ENCODE measurements around the gene ANKRD10. TPM values are rescaled to one million over a fixed set of nuclear protein-coding genes. Genes with fewer than 3 reads are reported as not detected.

ANKRD10 gene
- total and polyA plus RNA-seq, 7 donors = 82.0 to 225 (median 115) TPM

DNA sequence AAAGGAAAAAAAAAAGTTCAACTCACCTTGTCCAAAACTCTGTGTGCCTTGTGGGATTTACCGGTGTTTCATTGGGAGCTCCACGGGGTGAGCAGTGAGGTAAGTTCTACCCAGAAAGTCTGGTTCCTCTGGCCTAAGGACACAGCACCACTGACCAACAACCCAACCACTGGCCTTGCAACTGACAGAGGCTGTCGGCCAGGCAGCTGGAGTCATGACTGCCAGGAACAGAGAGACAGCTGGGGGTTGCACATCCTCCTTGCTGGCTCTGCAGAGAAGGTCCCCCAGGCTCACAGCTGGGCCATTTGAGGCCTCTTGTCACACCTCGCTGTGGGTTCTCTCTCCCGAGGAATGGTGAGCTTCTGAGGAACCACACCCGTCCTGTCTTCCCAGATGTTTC, 59.5 kb downstream of the ANKRD10 start:
- 37 to 50% (median 37%) methylated on average over 6 of the region's 6 CpGs for WGBS, 3 donors
- no peak for DNase-seq
- no peaks in the 10 kb centered on the region for H3K4me1 ChIP-seq
- ATAC-seq = no peak
- no peak for TF ChIP-seq CTCF (IDR thresholded peaks at IDR 0.05)
- H3K9me3 ChIP-seq = no peaks in the 10 kb centered on the region
- no peaks in the 10 kb centered on the region for H3K36me3 ChIP-seq (ENCODE audit: insufficient read depth in 1 of 2, low read depth in 1 of 2)
- H3K27me3 ChIP-seq (ENCODE audit: insufficient read depth in 3 of 3, low read length in 2 of 3) = peaks cover 0 to 5% (median 0%) of the 10 kb centered on the region in 3 donors
- no peak overlapping the region for H3K27ac ChIP-seq
- intact Hi-C loops (cut with DNase I) = no loop called here
- no peak overlapping the region for H3K4me3 ChIP-seq

DNA sequence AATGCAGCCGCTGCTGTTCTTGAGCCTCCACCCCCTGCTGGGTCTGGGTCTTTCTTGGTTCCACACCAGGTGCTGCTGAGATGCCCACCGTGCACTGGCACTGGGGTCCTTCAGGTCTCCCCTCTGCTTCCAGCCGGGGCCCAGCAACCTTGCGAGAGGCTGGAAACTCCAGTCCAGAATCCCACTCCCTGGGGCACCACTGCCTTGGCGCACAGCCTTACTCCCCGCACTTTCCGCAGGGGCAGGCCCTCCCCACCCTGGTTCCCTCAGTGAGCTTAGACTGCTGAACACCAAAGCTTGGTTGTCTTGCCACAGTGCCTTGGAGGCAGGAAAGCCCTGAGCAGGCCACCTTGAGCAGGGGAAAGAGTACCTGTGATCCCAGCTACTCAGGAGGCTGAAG, 60.0 kb downstream of the ANKRD10 start:
- no peak for ATAC-seq
- H3K27ac ChIP-seq = no peak overlapping the region
- no peaks in the 10 kb centered on the region for H3K9me3 ChIP-seq
- TF ChIP-seq CTCF (IDR thresholded peaks at IDR 0.05) = no peak
- no peaks in the 10 kb centered on the region for H3K4me1 ChIP-seq
- H3K36me3 ChIP-seq (ENCODE audit: insufficient read depth in 1 of 2, low read depth in 1 of 2) = no peaks in the 10 kb centered on the region
- 88 to 90% (median 89%) methylated on average over 7 of the region's 7 CpGs for WGBS, 3 donors
- DNase-seq = no peak
- no peak overlapping the region for H3K4me3 ChIP-seq
- intact Hi-C loops (cut with DNase I) = no loop called here
- peaks cover 0 to 5% (median 0%) of the 10 kb centered on the region in 3 donors for H3K27me3 ChIP-seq (ENCODE audit: insufficient read depth in 3 of 3, low read length in 2 of 3)

DNA sequence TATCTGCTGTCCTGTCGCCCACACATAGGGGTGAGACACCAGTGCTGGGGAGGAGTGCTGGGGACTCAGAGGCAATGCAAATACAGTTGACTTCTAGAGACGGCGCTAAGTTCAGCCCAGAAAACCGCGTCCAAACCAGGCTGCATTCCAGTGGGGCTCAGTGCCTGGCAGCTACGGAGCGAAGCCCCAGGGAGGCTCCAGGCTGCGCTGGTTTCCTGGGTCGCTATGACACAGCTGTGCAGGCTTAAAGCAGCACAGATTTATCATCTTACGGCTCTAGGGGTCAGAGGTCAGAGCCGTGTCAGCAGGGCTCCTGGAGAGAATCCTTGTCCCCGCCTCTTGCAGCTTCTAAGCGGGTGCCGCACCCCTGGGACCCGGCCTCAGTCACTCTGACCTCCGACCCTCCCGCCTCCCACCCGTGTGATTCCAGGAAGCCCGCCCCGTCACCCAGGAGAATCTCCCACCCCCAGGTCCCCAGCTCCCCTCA, 61.6 kb downstream of the ANKRD10 start:
- WGBS, 3 donors = 43 to 61% (median 44%) methylated on average over 20 of the region's 20 CpGs
- H3K36me3 ChIP-seq (ENCODE audit: insufficient read depth in 1 of 2, low read depth in 1 of 2) = no peaks in the 10 kb centered on the region
- DNase-seq (no peak), ATAC-seq (peak; percentile 42 to 70 (median 56))
- no peaks in the 10 kb centered on the region for H3K4me1 ChIP-seq
- H3K27me3 ChIP-seq (ENCODE audit: insufficient read depth in 3 of 3, low read length in 2 of 3) = peaks cover 0 to 5% (median 0%) of the 10 kb centered on the region in 3 donors
- no peaks in the 10 kb centered on the region for H3K9me3 ChIP-seq
- no peak overlapping the region for H3K27ac ChIP-seq
- H3K4me3 ChIP-seq = peak overlapping the region; percentile 6
- no peak for TF ChIP-seq CTCF (IDR thresholded peaks at IDR 0.05)
- intact Hi-C loops (cut with DNase I) = no loop called here

DNA sequence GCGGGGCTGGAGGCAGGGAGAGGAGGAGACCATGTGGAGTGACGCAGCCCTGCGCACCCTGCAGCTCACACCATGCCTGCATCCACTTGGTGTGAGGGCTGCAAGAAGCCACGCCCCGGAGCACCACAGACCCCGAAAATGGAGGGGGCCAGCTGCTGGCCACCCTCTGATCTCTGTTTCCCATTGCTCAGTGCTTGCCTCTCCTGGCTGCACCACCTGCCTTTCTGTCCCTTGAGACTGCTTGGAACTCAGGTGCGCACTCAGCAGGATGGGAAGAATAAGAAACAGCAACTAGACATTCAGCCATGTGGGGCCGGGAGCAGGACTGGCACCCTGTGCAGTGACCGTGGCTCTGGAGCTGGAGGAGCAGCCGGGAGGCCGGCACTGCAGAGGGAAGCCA, 64.0 kb downstream of the ANKRD10 start:
- WGBS, 3 donors = 78 to 84% (median 79%) methylated on average over 11 of the region's 11 CpGs

More for the DNA sequence above, 64.0 kb downstream of the ANKRD10 start:
- no peak for ATAC-seq
- Histone ChIP-seq H3K9me3 (no peaks in the 10 kb centered on the region), H3K27ac (no peak overlapping the region), H3K4me1 (no peaks in the 10 kb centered on the region), H3K36me3 (ENCODE audit: insufficient read depth in 1 of 2, low read depth in 1 of 2) (no peaks in the 10 kb centered on the region), H3K4me3 (no peak overlapping the region), H3K27me3 (ENCODE audit: insufficient read depth in 3 of 3, low read length in 2 of 3) (peaks cover 0 to 5% (median 0%) of the 10 kb centered on the region in 3 donors)
- no peak for DNase-seq
- intact Hi-C loops (cut with DNase I) = no loop called here
- no peak for TF ChIP-seq CTCF (IDR thresholded peaks at IDR 0.05)
